ENCODE data around the gene GUCA1A. TPM values are rescaled to one million over a fixed set of nuclear protein-coding genes. Genes with fewer than 3 reads are reported as not detected.
"Not testable (repeated sequence)": the region's sequence is repeated elsewhere in the genome, so short reads cannot be mapped to it uniquely, and the experiment has no call there.

GUCA1A gene
- total and polyA plus RNA-seq, 2 donors = 0.19 to 0.52 TPM

- H3K27me3 ChIP-seq (ENCODE audit: control insufficient read depth in 2 of 2, insufficient read depth in 1 of 2, low read length in 1 of 2) = peaks cover 0 to 3% of the 10 kb centered on the region in 2 donors
- no peaks in the 10 kb centered on the region for H3K9me3 ChIP-seq (ENCODE audit: control insufficient read depth in 2 of 2, insufficient read depth in 1 of 2, low read length in 1 of 2)
- WGBS = 90% methylated on average over 1 of the region's 1 CpG
- no peaks in the 10 kb centered on the region for H3K36me3 ChIP-seq (ENCODE audit: control insufficient read depth in 2 of 2, insufficient read depth in 2 of 2, low read length in 1 of 2)
- DNase-seq (ENCODE audit: low read depth in 6 of 9, low spot score in 9 of 9) = no peak
- no peak overlapping the region for H3K27ac ChIP-seq (ENCODE audit: low read depth in 1 of 2, low read length in 1 of 2)
- H3K4me1 ChIP-seq (ENCODE audit: control insufficient read depth in 2 of 2, insufficient read depth in 2 of 2, low read length in 2 of 2) = peaks cover 0 to 5% of the 10 kb centered on the region in 2 donors
- no peak overlapping the region for H3K4me3 ChIP-seq (ENCODE audit: low read length in 2 of 2)
These were observed 9.2 kb upstream of the GUCA1A start for GRCh38 chr6:42163981-42164380.

GRCh38 chr6:42165016-42165415 is 8.1 kb upstream of the GUCA1A start:
- Histone ChIP-seq H3K36me3 (ENCODE audit: control insufficient read depth in 2 of 2, insufficient read depth in 2 of 2, low read length in 1 of 2) (no peaks in the 10 kb centered on the region), H3K4me1 (ENCODE audit: control insufficient read depth in 2 of 2, insufficient read depth in 2 of 2, low read length in 2 of 2) (peaks cover 0 to 5% of the 10 kb centered on the region in 2 donors), H3K27ac (ENCODE audit: low read depth in 1 of 2, low read length in 1 of 2) (no peak overlapping the region), H3K27me3 (ENCODE audit: control insufficient read depth in 2 of 2, insufficient read depth in 1 of 2, low read length in 1 of 2) (peaks cover 0 to 5% of the 10 kb centered on the region in 2 donors), H3K4me3 (ENCODE audit: low read length in 2 of 2) (no peak overlapping the region), H3K9me3 (ENCODE audit: control insufficient read depth in 2 of 2, insufficient read depth in 1 of 2, low read length in 1 of 2) (no peaks in the 10 kb centered on the region)
- 92% methylated on average over 9 of the region's 9 CpGs for WGBS
- no peak for DNase-seq (ENCODE audit: low read depth in 6 of 9, low spot score in 9 of 9)

- peaks cover 0 to 5% of the 10 kb centered on the region in 2 donors for H3K4me1 ChIP-seq (ENCODE audit: control insufficient read depth in 2 of 2, insufficient read depth in 2 of 2, low read length in 2 of 2)
- H3K36me3 ChIP-seq (ENCODE audit: control insufficient read depth in 2 of 2, insufficient read depth in 2 of 2, low read length in 1 of 2) = no peaks in the 10 kb centered on the region
- no peaks in the 10 kb centered on the region for H3K9me3 ChIP-seq (ENCODE audit: control insufficient read depth in 2 of 2, insufficient read depth in 1 of 2, low read length in 1 of 2)
- H3K27me3 ChIP-seq (ENCODE audit: control insufficient read depth in 2 of 2, insufficient read depth in 1 of 2, low read length in 1 of 2) = peaks cover 0 to 5% of the 10 kb centered on the region in 2 donors
- no peak overlapping the region for H3K4me3 ChIP-seq (ENCODE audit: low read length in 2 of 2)
- no peak overlapping the region for H3K27ac ChIP-seq (ENCODE audit: low read depth in 1 of 2, low read length in 1 of 2)
- WGBS = 34% methylated on average over 8 of the region's 8 CpGs
- peak; percentile 55 to 88 (median 76) for DNase-seq (ENCODE audit: low read depth in 6 of 9, low spot score in 9 of 9)
These were observed 6.6 kb upstream of the GUCA1A start for GRCh38 chr6:42166444-42167141.

GRCh38 chr6:42168650-42169049 is 4.5 kb upstream of the GUCA1A start:
- H3K36me3 ChIP-seq (ENCODE audit: control insufficient read depth in 2 of 2, insufficient read depth in 2 of 2, low read length in 1 of 2) = no peaks in the 10 kb centered on the region
- H3K4me3 ChIP-seq (ENCODE audit: low read length in 2 of 2) = no peak overlapping the region
- H3K27me3 ChIP-seq (ENCODE audit: control insufficient read depth in 2 of 2, insufficient read depth in 1 of 2, low read length in 1 of 2) = peaks cover 0 to 7% of the 10 kb centered on the region in 2 donors
- DNase-seq (ENCODE audit: low read depth in 6 of 9, low spot score in 9 of 9) = no peak
- WGBS = 92% methylated on average over 6 of the region's 6 CpGs
- no peaks in the 10 kb centered on the region for H3K9me3 ChIP-seq (ENCODE audit: control insufficient read depth in 2 of 2, insufficient read depth in 1 of 2, low read length in 1 of 2)
- no peak overlapping the region for H3K27ac ChIP-seq (ENCODE audit: low read depth in 1 of 2, low read length in 1 of 2)
- H3K4me1 ChIP-seq (ENCODE audit: control insufficient read depth in 2 of 2, insufficient read depth in 2 of 2, low read length in 2 of 2) = no peaks in the 10 kb centered on the region

DNA sequence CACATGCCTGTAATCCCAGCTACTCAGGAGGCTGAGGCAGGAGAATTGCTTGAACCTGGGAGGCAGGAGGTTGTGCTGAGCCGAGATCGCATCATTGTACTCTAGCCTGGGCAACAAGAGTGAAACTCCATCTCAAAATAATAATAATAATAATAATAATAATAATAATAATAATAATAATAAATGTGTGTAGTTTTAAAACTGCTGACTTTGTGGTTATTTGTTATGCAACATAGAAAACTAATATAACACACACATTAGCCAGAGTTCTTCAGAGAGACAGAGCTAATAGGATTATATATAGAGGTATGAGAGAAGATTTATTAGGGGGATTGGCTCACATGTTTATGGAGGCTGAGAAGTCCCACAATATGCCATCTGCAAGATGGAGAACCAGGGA is 3.4 kb upstream of the GUCA1A start:
- not testable (repeated sequence) for H3K4me1 ChIP-seq (ENCODE audit: control insufficient read depth in 2 of 2, insufficient read depth in 2 of 2, low read length in 2 of 2); H3K9me3 ChIP-seq (ENCODE audit: control insufficient read depth in 2 of 2, insufficient read depth in 1 of 2, low read length in 1 of 2); DNase-seq (ENCODE audit: low read depth in 6 of 9, low spot score in 9 of 9); H3K4me3 ChIP-seq (ENCODE audit: low read length in 2 of 2); H3K27ac ChIP-seq (ENCODE audit: low read depth in 1 of 2, low read length in 1 of 2); H3K27me3 ChIP-seq (ENCODE audit: control insufficient read depth in 2 of 2, insufficient read depth in 1 of 2, low read length in 1 of 2); H3K36me3 ChIP-seq (ENCODE audit: control insufficient read depth in 2 of 2, insufficient read depth in 2 of 2, low read length in 1 of 2)
- 75% methylated on average over 2 of the region's 2 CpGs for WGBS

GRCh38 chr6:42171813-42172581 is 1.2 kb upstream of the GUCA1A start:
- Histone ChIP-seq H3K27ac (ENCODE audit: low read depth in 1 of 2, low read length in 1 of 2) (no peak overlapping the region), H3K9me3 (ENCODE audit: control insufficient read depth in 2 of 2, insufficient read depth in 1 of 2, low read length in 1 of 2) (no peaks in the 10 kb centered on the region), H3K4me1 (ENCODE audit: control insufficient read depth in 2 of 2, insufficient read depth in 2 of 2, low read length in 2 of 2) (no peaks in the 10 kb centered on the region), H3K27me3 (ENCODE audit: control insufficient read depth in 2 of 2, insufficient read depth in 1 of 2, low read length in 1 of 2) (peaks cover 0 to 7% of the 10 kb centered on the region in 2 donors), H3K36me3 (ENCODE audit: control insufficient read depth in 2 of 2, insufficient read depth in 2 of 2, low read length in 1 of 2) (no peaks in the 10 kb centered on the region), H3K4me3 (ENCODE audit: low read length in 2 of 2) (no peak overlapping the region)
- WGBS = 97% methylated on average over 7 of the region's 7 CpGs
- no peak for DNase-seq (ENCODE audit: low read depth in 6 of 9, low spot score in 9 of 9)

DNA sequence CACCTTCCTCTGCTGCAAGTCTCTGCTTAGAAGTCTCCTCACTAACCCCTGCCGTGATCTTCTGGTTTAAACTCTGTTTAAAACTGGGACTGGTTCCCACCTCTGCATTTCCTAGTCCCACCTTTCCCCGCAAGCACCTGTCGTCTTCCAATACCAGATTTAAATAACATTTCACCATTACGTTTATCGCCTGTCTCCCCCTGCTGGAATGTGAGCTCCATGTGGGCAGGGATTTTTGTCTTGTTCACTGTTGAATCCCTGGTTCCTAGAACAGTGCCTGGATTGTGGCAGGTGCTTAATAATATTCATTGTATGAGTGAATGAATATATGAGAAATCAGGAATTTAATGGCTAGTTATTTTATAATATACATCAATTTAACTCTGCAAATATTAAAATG is 2.7 kb downstream of the GUCA1A start:
- H3K4me3 ChIP-seq (ENCODE audit: low read length in 2 of 2) = no peak overlapping the region
- H3K9me3 ChIP-seq (ENCODE audit: control insufficient read depth in 2 of 2, insufficient read depth in 1 of 2, low read length in 1 of 2) = peaks cover 0 to 10% of the 10 kb centered on the region in 2 donors
- peaks cover 0 to 19% of the 10 kb centered on the region in 2 donors for H3K27me3 ChIP-seq (ENCODE audit: control insufficient read depth in 2 of 2, insufficient read depth in 1 of 2, low read length in 1 of 2)
- H3K36me3 ChIP-seq (ENCODE audit: control insufficient read depth in 2 of 2, insufficient read depth in 2 of 2, low read length in 1 of 2) = no peaks in the 10 kb centered on the region
- H3K4me1 ChIP-seq (ENCODE audit: control insufficient read depth in 2 of 2, insufficient read depth in 2 of 2, low read length in 2 of 2) = peaks cover 0 to 12% of the 10 kb centered on the region in 2 donors
- no peak overlapping the region for H3K27ac ChIP-seq (ENCODE audit: low read depth in 1 of 2, low read length in 1 of 2)
- no peak for DNase-seq (ENCODE audit: low read depth in 6 of 9, low spot score in 9 of 9)
- WGBS = 84% methylated on average over 5 of the region's 5 CpGs

DNA sequence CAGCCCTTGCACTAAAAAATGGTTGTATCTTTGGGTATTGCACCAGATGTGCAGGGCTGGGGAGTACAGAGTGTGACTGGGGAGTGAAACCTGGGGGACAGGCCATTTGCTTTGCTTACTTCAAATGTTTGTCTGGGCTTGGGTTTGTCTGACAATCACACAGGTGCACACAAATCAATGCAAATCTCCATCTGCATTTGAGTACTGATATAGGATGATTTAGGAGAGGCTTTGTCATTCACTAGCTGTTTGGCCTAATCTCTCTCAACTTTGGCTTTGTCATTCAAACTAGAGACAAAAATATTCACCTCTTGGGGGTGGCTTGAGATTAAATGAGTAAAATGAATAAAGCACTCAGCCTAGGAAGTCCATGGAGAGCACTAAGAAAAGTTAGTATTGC is 3.8 kb downstream of the GUCA1A start:
- peaks cover 0 to 10% of the 10 kb centered on the region in 2 donors for H3K9me3 ChIP-seq (ENCODE audit: control insufficient read depth in 2 of 2, insufficient read depth in 1 of 2, low read length in 1 of 2)
- no peak overlapping the region for H3K4me3 ChIP-seq (ENCODE audit: low read length in 2 of 2)
- no peak for DNase-seq (ENCODE audit: low read depth in 6 of 9, low spot score in 9 of 9)
- peaks cover 0 to 12% of the 10 kb centered on the region in 2 donors for H3K4me1 ChIP-seq (ENCODE audit: control insufficient read depth in 2 of 2, insufficient read depth in 2 of 2, low read length in 2 of 2)
- H3K27me3 ChIP-seq (ENCODE audit: control insufficient read depth in 2 of 2, insufficient read depth in 1 of 2, low read length in 1 of 2) = peaks cover 0 to 19% of the 10 kb centered on the region in 2 donors
- no peaks in the 10 kb centered on the region for H3K36me3 ChIP-seq (ENCODE audit: control insufficient read depth in 2 of 2, insufficient read depth in 2 of 2, low read length in 1 of 2)
- H3K27ac ChIP-seq (ENCODE audit: low read depth in 1 of 2, low read length in 1 of 2) = no peak overlapping the region
